ENCODE data around the gene POP4. TPM values are rescaled to one million over a fixed set of nuclear protein-coding genes. Genes with fewer than 3 reads are reported as not detected.
"Not testable (repeated sequence)": the region's sequence is repeated elsewhere in the genome, so short reads cannot be mapped to it uniquely, and the experiment has no call there.

Gene POP4
- total and polyA plus RNA-seq, 2 donors from 2014 or later, result 60.5 to 87.9 TPM

- no peak overlapping the region for H3K9ac ChIP-seq (ENCODE audit: low read length in 3 of 3)
- no peaks in the 10 kb centered on the region for H3K4me1 ChIP-seq (ENCODE audit: control insufficient read depth in 2 of 3, insufficient read depth in 2 of 3, low read depth in 1 of 3, low read length in 3 of 3)
- intact Hi-C loops (cut with DNase I), result no loop called here
- no peaks in the 10 kb centered on the region for H3K36me3 ChIP-seq (ENCODE audit: control insufficient read depth in 2 of 3, insufficient read depth in 3 of 3, low read length in 3 of 3)
- no peak overlapping the region for H3K27ac ChIP-seq (ENCODE audit: low read depth in 2 of 2, low read length in 2 of 2)
- no peak for FAIRE-seq
- TF ChIP-seq CTCF (IDR thresholded peaks at IDR 0.05; ENCODE audit: borderline replicate concordance, extremely low read depth, insufficient read depth), result no peak
- no peak overlapping the region for H3K4me3 ChIP-seq (ENCODE audit: low read length in 3 of 3)
- H3K9me3 ChIP-seq (ENCODE audit: control insufficient read depth in 2 of 3, insufficient read depth in 1 of 3, low read length in 3 of 3), result no peaks in the 10 kb centered on the region
- DNase-seq, result peak in 1 of 5 donors; percentile 51
- no peaks in the 10 kb centered on the region for H3K27me3 ChIP-seq (ENCODE audit: control insufficient read depth, insufficient read depth, low read length)
These were observed 20.3 kb downstream of the POP4 start for GRCh38 chr19:29626386-29626785.

GRCh38 chr19:29626832-29627231, 20.7 kb downstream of the POP4 start:
- H3K27ac ChIP-seq (ENCODE audit: low read depth in 2 of 2, low read length in 2 of 2); H3K4me1 ChIP-seq (ENCODE audit: control insufficient read depth in 2 of 3, insufficient read depth in 2 of 3, low read depth in 1 of 3, low read length in 3 of 3); H3K36me3 ChIP-seq (ENCODE audit: control insufficient read depth in 2 of 3, insufficient read depth in 3 of 3, low read length in 3 of 3); H3K9me3 ChIP-seq (ENCODE audit: control insufficient read depth in 2 of 3, insufficient read depth in 1 of 3, low read length in 3 of 3); H3K9ac ChIP-seq (ENCODE audit: low read length in 3 of 3); H3K4me3 ChIP-seq (ENCODE audit: low read length in 3 of 3); intact Hi-C loops (cut with DNase I); H3K27me3 ChIP-seq (ENCODE audit: control insufficient read depth, insufficient read depth, low read length); FAIRE-seq: not testable (repeated sequence)
- peak in 1 of 5 donors; percentile 30 for DNase-seq

GRCh38 chr19:29628661-29629385, 22.7 kb downstream of the POP4 start:
- Histone ChIP-seq H3K27ac (ENCODE audit: low read depth in 2 of 2, low read length in 2 of 2) (no peak overlapping the region), H3K4me3 (ENCODE audit: low read length in 3 of 3) (no peak overlapping the region), H3K27me3 (ENCODE audit: control insufficient read depth, insufficient read depth, low read length) (no peaks in the 10 kb centered on the region), H3K9me3 (ENCODE audit: control insufficient read depth in 2 of 3, insufficient read depth in 1 of 3, low read length in 3 of 3) (peaks cover 0 to under 1% (median 0%) of the 10 kb centered on the region in 3 donors), H3K36me3 (ENCODE audit: control insufficient read depth in 2 of 3, insufficient read depth in 3 of 3, low read length in 3 of 3) (no peaks in the 10 kb centered on the region), H3K9ac (ENCODE audit: low read length in 3 of 3) (no peak overlapping the region), H3K4me1 (ENCODE audit: control insufficient read depth in 2 of 3, insufficient read depth in 2 of 3, low read depth in 1 of 3, low read length in 3 of 3) (no peaks in the 10 kb centered on the region)
- intact Hi-C loops (cut with DNase I), result no loop called here
- FAIRE-seq, result no peak
- no peak for TF ChIP-seq CTCF (IDR thresholded peaks at IDR 0.05; ENCODE audit: borderline replicate concordance, extremely low read depth, insufficient read depth)
- DNase-seq, result peak in 1 of 5 donors; percentile 24

GRCh38 chr19:29629836-29630534, 23.9 kb downstream of the POP4 start:
- intact Hi-C loops (cut with DNase I), result no loop called here
- DNase-seq (peak in 2 of 5 donors; percentile 18 to 30), FAIRE-seq (no peak)
- Histone ChIP-seq H3K4me3 (ENCODE audit: low read length in 3 of 3) (no peak overlapping the region), H3K9me3 (ENCODE audit: control insufficient read depth in 2 of 3, insufficient read depth in 1 of 3, low read length in 3 of 3) (peaks cover 0 to 3% (median 0%) of the 10 kb centered on the region in 3 donors), H3K27me3 (ENCODE audit: control insufficient read depth, insufficient read depth, low read length) (no peaks in the 10 kb centered on the region), H3K27ac (ENCODE audit: low read depth in 2 of 2, low read length in 2 of 2) (no peak overlapping the region), H3K9ac (ENCODE audit: low read length in 3 of 3) (no peak overlapping the region), H3K4me1 (ENCODE audit: control insufficient read depth in 2 of 3, insufficient read depth in 2 of 3, low read depth in 1 of 3, low read length in 3 of 3) (no peaks in the 10 kb centered on the region), H3K36me3 (ENCODE audit: control insufficient read depth in 2 of 3, insufficient read depth in 3 of 3, low read length in 3 of 3) (no peaks in the 10 kb centered on the region)
- no peak for TF ChIP-seq CTCF (IDR thresholded peaks at IDR 0.05; ENCODE audit: borderline replicate concordance, extremely low read depth, insufficient read depth)

All from kidney (tissue), 14 donors.